Karpas-422 (cell line): Measurements from ENCODE around the gene TTLL9. TPM values are rescaled to one million over a fixed set of nuclear protein-coding genes. Genes with fewer than 3 reads are reported as not detected.
A peak's percentile ranks its signal among the peaks of the same experiment; 100 is the strongest.
"Not testable (repeated sequence)": the region's sequence is repeated elsewhere in the genome, so short reads cannot be mapped to it uniquely, and the experiment has no call there.

Experiments
- DNase-seq: peaks from one replicate; pipeline ENCODE4 v3.0.0-alpha.2; 2015
- H2AFZ ChIP-seq: fragments of 200-600 bp; sonication (generic); 2 replicates; pipeline ENCODE4 v1.6.1; 2014; ENCODE audit warnings: antibody characterized with exemption, low read length, mixed read lengths
- H3K27ac ChIP-seq: fragments of 200-600 bp; sonication (generic); 2 replicates; pipeline ENCODE4 v1.5.1; 2014; ENCODE audit warnings: mild to moderate bottlenecking, low read length, moderate library complexity
- H3K27me3 ChIP-seq: fragments of 200-600 bp; sonication (generic); 2 replicates; pipeline ENCODE4 v1.6.1; 2014; ENCODE audit warnings: low read length, mixed read lengths
- H3K36me3 ChIP-seq: fragments of 200-600 bp; sonication (generic); 2 replicates; pipeline ENCODE4 v1.6.1; 2014; ENCODE audit warnings: low read length, mixed read lengths; ENCODE audit not compliant: insufficient read depth
- H3K4me1 ChIP-seq: fragments of 200-600 bp; sonication (generic); 2 replicates; pipeline ENCODE4 v1.6.1; 2014; ENCODE audit warnings: mild to moderate bottlenecking, low read length, mixed read lengths
- H3K4me2 ChIP-seq: fragments of 200-600 bp; sonication (generic); 2 replicates; pipeline ENCODE4 v1.6.1; 2014; ENCODE audit warnings: low read length, low read depth, mild to moderate bottlenecking; ENCODE audit not compliant: poor library complexity, severe bottlenecking
- H3K4me3 ChIP-seq: fragments of 200-600 bp; sonication (generic); 2 replicates; pipeline ENCODE4 v1.5.1; 2014; ENCODE audit warnings: mild to moderate bottlenecking, antibody characterized with exemption, low read length, mixed read lengths
- H3K79me2 ChIP-seq: fragments of 200-600 bp; sonication (generic); 2 replicates; pipeline ENCODE4 v1.6.1; 2014; ENCODE audit warnings: mild to moderate bottlenecking, low read length, mixed read lengths
- H3K9ac ChIP-seq: fragments of 200-600 bp; sonication (generic); 2 replicates; pipeline ENCODE4 v1.6.0; 2014; ENCODE audit warnings: low read length
- H3K9me2 ChIP-seq: fragments of 200-600 bp; sonication (generic), shearing (Covaris generic); replicated peaks from 2 replicates; pipeline ENCODE4 v1.6.0; 2014; ENCODE audit warnings: mild to moderate bottlenecking, low read length, moderate library complexity; ENCODE audit not compliant: insufficient read depth
- H3K9me3 ChIP-seq: fragments of 300-700, 200-600 bp; sonication (generic); 2 replicates; pipeline ENCODE4 v1.6.1; 2014; ENCODE audit warnings: low read length, mixed read lengths
- H4K20me1 ChIP-seq: fragments of 200-600 bp; sonication (generic); 2 replicates; pipeline ENCODE4 v1.6.1; 2014; ENCODE audit warnings: mild to moderate bottlenecking, antibody characterized with exemption, low read length, low read depth; ENCODE audit not compliant: insufficient read depth
- total RNA-seq: library from RNA; depleted of rRNA; stranded (reverse); fragments of >200 nt; shearing (Covaris generic); gene quantifications from 2 replicates; pipeline ENCODE4 v1.2.3, GENCODE V29; 2014; ENCODE audit warnings: low replicate concordance

TTLL9 gene
- total RNA-seq, 1 experiment from 2014 or later, result not detected

DNA sequence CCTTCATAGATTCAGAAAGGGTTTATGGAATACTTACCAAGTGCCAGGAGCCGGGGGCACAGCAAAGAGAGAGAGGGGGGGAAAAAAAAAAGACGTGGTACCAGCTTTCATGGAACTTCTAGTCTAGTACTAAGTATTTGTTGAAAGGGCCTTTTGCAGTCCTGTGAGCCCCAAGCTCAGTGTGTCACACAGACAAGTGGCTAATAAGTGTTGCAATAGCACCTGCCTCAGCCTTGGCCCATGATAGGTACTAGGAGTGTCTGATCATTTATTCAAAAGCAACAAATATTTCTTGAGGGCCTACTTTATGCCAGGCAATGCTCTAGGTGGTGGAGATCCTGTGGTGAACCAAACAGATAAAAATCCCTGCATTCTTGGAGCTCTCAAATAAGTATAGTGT is 43.4 kb upstream of the TTLL9 start:
- Histone ChIP-seq H3K4me1 (0 out of 2 replicates have a peak, but pooled peaks cover 3% of the 10 kb centered on the region), H3K9me2 (no peaks in the 10 kb centered on the region), H3K27me3 (no peaks in the 10 kb centered on the region), H4K20me1 (no peaks in the 10 kb centered on the region), H3K9ac (no peak overlapping the region), H3K79me2 (no peaks in the 10 kb centered on the region), H3K4me2 (no peak overlapping the region), H3K4me3 (no peak overlapping the region), H3K36me3 (no peaks in the 10 kb centered on the region), H3K27ac (no peak overlapping the region), H2AFZ (no peak overlapping the region), H3K9me3 (no peaks in the 10 kb centered on the region)
- DNase-seq, result no peak

DNA sequence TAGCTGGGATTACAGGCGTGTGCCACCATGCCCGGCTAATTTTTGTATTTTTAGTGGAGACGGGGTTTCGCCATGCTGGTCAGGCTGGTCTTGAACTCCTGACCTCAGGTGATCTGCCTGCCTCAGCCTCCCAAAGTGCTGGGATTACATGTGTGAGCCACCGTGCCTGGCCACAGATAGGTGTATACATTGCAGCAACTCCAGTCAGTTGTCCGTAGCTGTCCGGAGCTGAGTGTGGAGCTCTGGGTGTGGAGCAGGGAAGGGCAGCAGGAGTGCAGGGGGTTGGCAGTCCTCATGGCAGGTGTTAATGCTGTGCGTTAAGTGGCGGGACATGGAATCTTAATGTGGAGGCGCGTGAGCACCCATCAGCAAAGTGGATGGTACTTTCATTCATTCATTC is 42.4 kb upstream of the TTLL9 start:
- DNase-seq, H3K36me3 ChIP-seq, H3K4me1 ChIP-seq, H4K20me1 ChIP-seq, H3K9ac ChIP-seq, H2AFZ ChIP-seq, H3K79me2 ChIP-seq, H3K4me2 ChIP-seq, H3K27ac ChIP-seq, H3K4me3 ChIP-seq, H3K9me3 ChIP-seq, H3K9me2 ChIP-seq, H3K27me3 ChIP-seq: not testable (repeated sequence)

DNA sequence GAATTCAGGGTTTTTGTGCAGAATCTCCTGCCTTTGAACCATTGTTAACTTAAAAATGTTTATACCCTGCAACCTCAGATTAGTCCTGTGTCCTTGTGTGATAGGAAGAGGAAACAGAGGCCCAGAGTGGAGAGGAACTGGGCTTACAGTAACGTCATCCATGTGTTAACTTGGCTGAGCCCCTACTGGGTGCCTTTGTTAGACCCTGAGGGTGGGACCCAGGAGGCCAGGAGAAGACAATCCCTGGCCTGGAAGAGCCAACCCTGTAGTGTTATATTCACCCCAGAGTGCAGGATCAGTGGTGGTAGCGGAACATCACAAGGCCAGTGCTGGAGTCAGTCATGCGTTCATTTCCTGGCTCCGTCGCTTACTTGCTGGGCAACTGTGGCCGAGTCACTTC is 40.7 kb upstream of the TTLL9 start:
- Histone ChIP-seq H3K4me3 (no peak overlapping the region), H3K27ac (no peak overlapping the region), H3K27me3 (no peaks in the 10 kb centered on the region), H3K9me3 (no peaks in the 10 kb centered on the region), H3K9ac (no peak overlapping the region), H3K4me2 (no peak overlapping the region), H4K20me1 (no peaks in the 10 kb centered on the region), H3K79me2 (no peaks in the 10 kb centered on the region), H3K36me3 (no peaks in the 10 kb centered on the region), H3K9me2 (no peaks in the 10 kb centered on the region), H3K4me1 (no peaks in the 10 kb centered on the region), H2AFZ (0 out of 2 replicates have a peak overlapping the region, but pooled peaks have one; percentile 15)
- no peak for DNase-seq

DNA sequence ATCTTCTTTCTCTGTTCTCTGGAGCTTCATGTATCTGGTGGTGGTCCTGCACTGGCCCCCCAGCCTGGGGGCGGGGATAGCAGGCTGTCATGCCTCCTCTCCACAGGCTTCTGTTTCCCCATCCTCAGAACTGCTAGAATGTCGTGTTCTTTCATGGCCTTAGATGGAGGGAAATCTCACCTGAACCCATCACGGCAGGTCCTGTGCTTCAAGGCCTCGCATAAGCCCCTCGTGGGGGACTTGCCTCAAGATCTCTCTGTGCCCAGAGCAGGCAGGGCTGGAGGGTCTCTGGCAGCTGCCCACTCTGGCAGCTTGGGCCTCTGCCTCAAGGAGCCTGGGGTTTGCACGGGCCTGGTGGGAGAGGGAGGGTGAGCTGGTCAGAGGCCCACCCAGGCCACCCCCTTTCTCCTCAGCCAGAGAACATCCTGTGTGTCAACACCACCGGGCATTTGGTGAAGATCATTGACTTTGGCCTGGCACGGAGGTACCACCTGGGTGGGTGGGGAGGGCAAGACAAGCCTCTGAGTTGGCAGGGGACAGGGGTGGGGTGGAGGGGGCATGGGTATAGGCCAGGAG is 39.9 kb upstream of the TTLL9 start:
- no peak overlapping the region for H2AFZ ChIP-seq
- no peak for DNase-seq
- H4K20me1 ChIP-seq, result no peaks in the 10 kb centered on the region
- H3K9me2 ChIP-seq, result no peaks in the 10 kb centered on the region
- no peak overlapping the region for H3K4me3 ChIP-seq
- H3K9ac ChIP-seq, result no peak overlapping the region
- no peak overlapping the region for H3K4me2 ChIP-seq
- H3K27me3 ChIP-seq, result no peaks in the 10 kb centered on the region
- no peaks in the 10 kb centered on the region for H3K4me1 ChIP-seq
- no peaks in the 10 kb centered on the region for H3K79me2 ChIP-seq
- H3K36me3 ChIP-seq, result no peaks in the 10 kb centered on the region
- no peaks in the 10 kb centered on the region for H3K9me3 ChIP-seq
- no peak overlapping the region for H3K27ac ChIP-seq

DNA sequence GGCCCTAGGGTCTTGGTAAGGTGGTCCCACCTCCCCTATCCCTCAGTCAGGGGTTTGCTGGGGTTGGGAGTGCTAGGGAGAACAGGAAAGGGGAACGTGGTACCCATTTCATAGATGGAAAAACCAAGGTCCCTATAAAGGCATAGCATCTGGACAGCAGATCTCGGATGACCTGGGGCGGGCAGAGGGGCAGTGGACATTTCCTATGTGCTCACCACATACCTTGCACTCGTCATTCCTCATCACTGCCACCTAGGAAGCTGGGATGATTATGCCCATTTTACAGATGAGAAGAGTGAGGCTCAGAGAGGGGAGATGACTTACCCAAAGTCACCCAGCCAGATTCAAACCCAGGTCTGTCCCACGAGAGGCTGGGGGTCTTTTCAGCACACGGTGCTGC is 39.2 kb upstream of the TTLL9 start:
- Histone ChIP-seq H3K79me2 (no peaks in the 10 kb centered on the region), H2AFZ (no peak overlapping the region), H3K4me1 (no peaks in the 10 kb centered on the region), H4K20me1 (no peaks in the 10 kb centered on the region), H3K9me2 (no peaks in the 10 kb centered on the region), H3K27me3 (no peaks in the 10 kb centered on the region), H3K27ac (no peak overlapping the region), H3K9me3 (no peaks in the 10 kb centered on the region), H3K4me3 (no peak overlapping the region), H3K9ac (no peak overlapping the region), H3K36me3 (no peaks in the 10 kb centered on the region), H3K4me2 (no peak overlapping the region)
- no peak for DNase-seq

DNA sequence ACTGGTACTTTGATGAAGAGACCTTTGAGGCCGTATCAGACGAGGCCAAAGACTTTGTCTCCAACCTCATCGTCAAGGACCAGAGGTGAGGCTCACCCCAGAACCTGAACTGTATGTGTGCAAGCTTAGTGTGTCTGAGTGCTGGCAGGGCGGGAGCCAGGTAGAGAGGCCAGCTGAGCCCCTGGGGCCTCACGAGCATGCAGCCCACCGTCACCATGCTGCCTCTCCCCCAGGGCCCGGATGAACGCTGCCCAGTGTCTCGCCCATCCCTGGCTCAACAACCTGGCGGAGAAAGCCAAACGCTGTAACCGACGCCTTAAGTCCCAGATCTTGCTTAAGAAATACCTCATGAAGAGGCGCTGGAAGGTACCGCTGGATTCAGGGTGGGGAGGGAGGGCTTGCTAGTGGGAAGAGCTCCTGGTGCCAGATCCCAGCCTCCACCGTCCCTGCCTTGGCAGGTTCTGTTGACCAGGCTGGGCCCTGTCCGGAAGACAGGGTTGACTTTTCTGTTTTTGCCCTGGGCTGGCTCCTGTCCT is 38.6 kb upstream of the TTLL9 start:
- H3K9me3 ChIP-seq, result no peaks in the 10 kb centered on the region
- H3K27ac ChIP-seq, result no peak overlapping the region
- H3K4me1 ChIP-seq, result no peaks in the 10 kb centered on the region
- H3K4me3 ChIP-seq, result no peak overlapping the region
- no peaks in the 10 kb centered on the region for H3K27me3 ChIP-seq
- H3K4me2 ChIP-seq, result no peak overlapping the region
- H3K9ac ChIP-seq, result no peak overlapping the region
- H3K9me2 ChIP-seq, result no peaks in the 10 kb centered on the region
- H3K79me2 ChIP-seq, result no peaks in the 10 kb centered on the region
- no peaks in the 10 kb centered on the region for H4K20me1 ChIP-seq
- no peak overlapping the region for H2AFZ ChIP-seq
- no peaks in the 10 kb centered on the region for H3K36me3 ChIP-seq
- no peak for DNase-seq

DNA sequence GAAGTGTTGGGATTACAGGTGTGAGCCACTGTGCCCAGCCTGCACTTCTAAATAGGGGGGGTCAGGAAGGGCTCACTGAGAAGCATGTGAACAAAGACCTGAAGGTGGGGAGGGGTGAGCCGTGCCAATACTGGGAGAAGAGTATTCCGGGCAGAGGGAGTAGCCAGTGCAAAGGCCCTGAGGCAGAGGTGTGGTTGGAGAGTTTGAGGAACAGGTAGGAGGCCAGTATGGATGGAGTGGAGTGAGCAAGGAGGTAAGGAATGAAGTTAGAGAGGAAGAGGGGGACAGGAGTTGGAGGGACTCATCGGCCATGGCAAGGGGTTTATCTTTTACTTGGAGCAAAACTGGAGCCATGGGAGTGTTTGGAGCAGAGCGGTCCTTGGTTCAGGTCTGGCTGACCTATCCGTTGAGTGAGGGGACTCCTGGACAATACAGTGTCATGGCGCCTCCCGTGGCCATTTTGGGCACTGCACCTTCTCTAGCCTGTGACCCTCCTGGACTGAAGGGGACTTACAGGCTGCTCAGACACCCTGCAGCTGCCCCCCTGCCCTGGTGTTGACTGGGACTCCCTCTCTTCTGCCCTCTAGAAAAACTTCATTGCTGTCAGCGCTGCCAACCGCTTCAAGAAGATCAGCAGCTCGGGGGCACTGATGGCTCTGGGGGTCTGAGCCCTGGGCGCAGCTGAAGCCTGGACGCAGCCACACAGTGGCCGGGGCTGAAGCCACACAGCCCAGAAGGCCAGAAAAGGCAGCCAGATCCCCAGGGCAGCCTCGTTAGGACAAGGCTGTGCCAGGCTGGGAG is 37.1 kb upstream of the TTLL9 start:
- H3K27ac ChIP-seq, result no peak overlapping the region
- no peaks in the 10 kb centered on the region for H3K79me2 ChIP-seq
- no peaks in the 10 kb centered on the region for H3K9me2 ChIP-seq
- no peaks in the 10 kb centered on the region for H3K27me3 ChIP-seq
- H3K36me3 ChIP-seq, result no peaks in the 10 kb centered on the region
- no peak overlapping the region for H3K9ac ChIP-seq
- no peak overlapping the region for H2AFZ ChIP-seq
- peak; percentile 86 for DNase-seq
- no peaks in the 10 kb centered on the region for H3K9me3 ChIP-seq
- no peaks in the 10 kb centered on the region for H4K20me1 ChIP-seq
- H3K4me3 ChIP-seq, result no peak overlapping the region
- H3K4me2 ChIP-seq, result no peak overlapping the region
- H3K4me1 ChIP-seq, result no peaks in the 10 kb centered on the region

DNA sequence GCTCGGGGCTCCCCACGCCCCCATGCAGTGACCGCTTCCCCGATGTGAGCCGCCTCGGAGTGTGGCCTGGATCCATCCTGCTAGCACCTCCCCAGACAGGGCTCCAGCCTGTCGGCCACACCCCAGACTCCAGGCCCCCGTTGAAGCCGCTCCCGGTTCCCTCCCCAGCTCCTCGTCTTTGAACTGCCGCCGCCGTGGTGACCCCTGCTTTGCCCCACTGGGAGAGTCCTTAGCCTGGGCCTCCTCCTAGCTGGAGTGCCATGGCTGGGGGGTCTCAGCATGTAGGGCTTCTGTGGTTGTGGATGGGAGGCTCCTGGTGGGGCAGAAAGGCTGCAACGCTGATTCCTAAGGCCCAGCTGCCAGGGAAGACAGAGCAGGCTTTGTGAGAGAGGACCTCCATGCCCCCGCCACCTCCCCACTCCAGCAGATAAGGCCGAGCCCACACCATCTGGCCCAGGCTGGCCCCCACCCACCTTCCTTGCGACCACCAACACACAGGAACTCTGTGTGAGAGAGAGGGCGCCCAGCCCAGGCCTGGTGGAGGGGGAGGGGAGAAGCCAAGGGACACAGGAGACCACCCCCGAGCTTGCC is 36.4 kb upstream of the TTLL9 start:
- Histone ChIP-seq H4K20me1 (no peaks in the 10 kb centered on the region), H3K4me2 (no peak overlapping the region), H3K36me3 (no peaks in the 10 kb centered on the region), H3K9me3 (no peaks in the 10 kb centered on the region), H3K79me2 (no peaks in the 10 kb centered on the region), H3K27ac (no peak overlapping the region), H2AFZ (no peak overlapping the region), H3K4me1 (no peaks in the 10 kb centered on the region), H3K4me3 (no peak overlapping the region), H3K9ac (no peak overlapping the region), H3K27me3 (no peaks in the 10 kb centered on the region), H3K9me2 (no peaks in the 10 kb centered on the region)
- DNase-seq, result no peak
